ENCODE results near the gene MTUS2. TPM values are rescaled to one million over a fixed set of nuclear protein-coding genes. Genes with fewer than 3 reads are reported as not detected.

MTUS2 gene
- total RNA-seq, 2 donors from 2014 or later: 1.6 to 4.8 TPM

GRCh38 chr13:29523199-29523961, 703.2 kb downstream of the MTUS2 start:
- H3K4me1 ChIP-seq (replicated peaks): no peaks in the 10 kb centered on the region
- TF ChIP-seq POLR2AphosphoS5 (IDR thresholded peaks at IDR 0.05): no peak
- no peak for TF ChIP-seq CTCF (IDR thresholded peaks at IDR 0.05)
- no peak for TF ChIP-seq POLR2A (IDR thresholded peaks at IDR 0.05)
- no peak overlapping the region for H3K4me3 ChIP-seq
- DNase-seq (ENCODE audit: low spot score): no peak
- no peaks in the 10 kb centered on the region for H3K9me3 ChIP-seq
- no peaks in the 10 kb centered on the region for H3K36me3 ChIP-seq
- no peak overlapping the region for H3K27ac ChIP-seq
- no peaks in the 10 kb centered on the region for H3K27me3 ChIP-seq (replicated peaks; ENCODE audit: insufficient read depth)
- intact Hi-C loops (cut with DNase I): no loop called here
- WGBS: 95% methylated on average over 23 of the region's 23 CpGs

- Histone ChIP-seq H3K9me3 (no peaks in the 10 kb centered on the region), H3K4me3 (no peak overlapping the region), H3K36me3 (no peaks in the 10 kb centered on the region), H3K4me1 (replicated peaks) (no peaks in the 10 kb centered on the region), H3K27ac (no peak overlapping the region), H3K27me3 (replicated peaks; ENCODE audit: insufficient read depth) (no peaks in the 10 kb centered on the region)
- no peak for DNase-seq (ENCODE audit: low spot score)
- intact Hi-C loops (cut with DNase I): no loop called here
- 91% methylated on average over 17 of the region's 17 CpGs for WGBS
- TF ChIP-seq POLR2A (IDR thresholded peaks at IDR 0.05) (no peak), POLR2AphosphoS5 (IDR thresholded peaks at IDR 0.05) (no peak), CTCF (IDR thresholded peaks at IDR 0.05) (no peak)
Measured at GRCh38 chr13:29524176-29524575, 704.0 kb downstream of the MTUS2 start.

- intact Hi-C loops (cut with DNase I): no loop called here
Measured at GRCh38 chr13:29524641-29525040, 704.5 kb downstream of the MTUS2 start.

GRCh38 chr13:29525757-29526156, 705.6 kb downstream of the MTUS2 start:
- Histone ChIP-seq H3K4me3 (no peak overlapping the region), H3K27me3 (replicated peaks; ENCODE audit: insufficient read depth) (no peaks in the 10 kb centered on the region), H3K9me3 (no peaks in the 10 kb centered on the region), H3K4me1 (replicated peaks) (no peaks in the 10 kb centered on the region), H3K27ac (no peak overlapping the region), H3K36me3 (peaks cover 0 to 2% of the 10 kb centered on the region in 2 donors)
- WGBS: 97% methylated on average over 7 of the region's 7 CpGs
- TF ChIP-seq CTCF (IDR thresholded peaks at IDR 0.05) (no peak), POLR2AphosphoS5 (IDR thresholded peaks at IDR 0.05) (no peak), POLR2A (IDR thresholded peaks at IDR 0.05) (no peak)
- no peak for DNase-seq (ENCODE audit: low spot score)
- intact Hi-C loops (cut with DNase I): no loop called here

More at GRCh38 chr13:29524641-29525040, 704.5 kb downstream of the MTUS2 start:
- Histone ChIP-seq H3K4me1 (replicated peaks) (no peaks in the 10 kb centered on the region), H3K27ac (no peak overlapping the region), H3K27me3 (replicated peaks; ENCODE audit: insufficient read depth) (no peaks in the 10 kb centered on the region), H3K36me3 (peaks cover 0 to 2% of the 10 kb centered on the region in 2 donors), H3K9me3 (no peaks in the 10 kb centered on the region), H3K4me3 (no peak overlapping the region)
- 70% methylated on average over 9 of the region's 9 CpGs for WGBS
- TF ChIP-seq POLR2A (IDR thresholded peaks at IDR 0.05) (no peak), CTCF (IDR thresholded peaks at IDR 0.05) (no peak), POLR2AphosphoS5 (IDR thresholded peaks at IDR 0.05) (no peak)
- DNase-seq (ENCODE audit: low spot score): no peak

- no peaks in the 10 kb centered on the region for H3K27me3 ChIP-seq (replicated peaks; ENCODE audit: insufficient read depth)
- no peaks in the 10 kb centered on the region for H3K9me3 ChIP-seq
- H3K36me3 ChIP-seq: peaks cover 0 to 2% of the 10 kb centered on the region in 2 donors
- TF ChIP-seq CTCF (IDR thresholded peaks at IDR 0.05) (no peak), POLR2AphosphoS5 (IDR thresholded peaks at IDR 0.05) (no peak), POLR2A (IDR thresholded peaks at IDR 0.05) (no peak)
- DNase-seq (ENCODE audit: low spot score): no peak
- no peak overlapping the region for H3K27ac ChIP-seq
- H3K4me3 ChIP-seq: no peak overlapping the region
- H3K4me1 ChIP-seq (replicated peaks): no peaks in the 10 kb centered on the region
- 88% methylated on average over 14 of the region's 14 CpGs for WGBS
- intact Hi-C loops (cut with DNase I): no loop called here
Measured at GRCh38 chr13:29526741-29527140, 706.6 kb downstream of the MTUS2 start.
